ENCODE results near the gene ALMS1.

DNA sequence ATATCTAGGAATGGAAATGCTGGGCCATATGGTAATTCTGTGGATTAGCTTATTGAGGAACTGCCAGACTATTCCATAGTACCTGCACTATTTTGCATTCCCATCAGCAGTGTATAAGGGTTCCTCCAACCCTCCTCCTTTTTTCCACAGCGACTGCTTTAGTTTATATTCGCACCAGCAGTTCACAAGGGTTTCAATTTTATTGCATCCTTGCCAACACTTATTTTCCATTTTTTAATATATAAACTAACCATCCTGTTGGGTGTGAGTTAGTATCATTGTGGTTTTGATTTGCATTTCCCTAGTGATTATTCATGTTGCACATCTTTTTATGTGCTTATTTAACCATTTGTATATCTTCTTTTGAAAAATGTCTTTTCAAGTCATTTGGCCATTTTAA is 189.6 kb downstream of the ALMS1 start:
- TF ChIP-seq CTCF (IDR thresholded peaks at IDR 0.05) (no peak), POLR2A (IDR thresholded peaks at IDR 0.05) (no peak)
